Mesenchymal stem cell (in vitro differentiated cells and primary cell): ENCODE data around the gene DPF3.

Source experiments
- DNase-seq: peaks from one replicate; pipeline ENCODE4 v3.0.0-alpha.2; 2013
- H2AFZ ChIP-seq: one replicate; pipeline ENCODE4 v1.6.1; 2013; ENCODE audit warnings: low read depth, mild to moderate bottlenecking, control low read depth, inconsistent platforms, low read length, moderate library complexity
- H2AK5ac ChIP-seq: 2 replicates; pipeline ENCODE4 v1.6.1; 2013; ENCODE audit warnings: low read length, moderate library complexity, mild to moderate bottlenecking, inconsistent platforms; ENCODE audit not compliant: severe bottlenecking
- H2BK120ac ChIP-seq: one replicate; pipeline ENCODE4 v1.6.1; 2013; ENCODE audit warnings: low read depth, mild to moderate bottlenecking, inconsistent platforms, low read length, moderate library complexity
- H2BK12ac ChIP-seq, 2 experiments: one replicate each; pipeline ENCODE4 v1.6.1; 2013; ENCODE audit warnings: inconsistent platforms in 2 of 2, low read length in 2 of 2, mild to moderate bottlenecking in 2 of 2, moderate library complexity in 2 of 2, control low read depth in 1 of 2
- H2BK15ac ChIP-seq: one replicate; pipeline ENCODE4 v1.6.1; 2013; ENCODE audit warnings: mild to moderate bottlenecking, low read depth, inconsistent platforms; ENCODE audit not compliant: poor library complexity, severe bottlenecking
- H2BK5ac ChIP-seq: 2 replicates; pipeline ENCODE4 v1.6.1; 2013; ENCODE audit warnings: low read depth, mild to moderate bottlenecking, low read length, control low read depth, inconsistent platforms; ENCODE audit not compliant: poor library complexity, severe bottlenecking
- H3K14ac ChIP-seq, 2 experiments: one replicate each; pipeline ENCODE4 v1.6.1; 2013; ENCODE audit warnings: inconsistent platforms in 2 of 2, low read length in 2 of 2, control low read depth in 1 of 2, mild to moderate bottlenecking in 1 of 2, moderate library complexity in 1 of 2
- H3K18ac ChIP-seq, 2 experiments: one replicate each; pipeline ENCODE4 v1.6.1; 2013; ENCODE audit warnings: inconsistent platforms in 2 of 2, low read length in 2 of 2, control low read depth in 1 of 2, low read depth in 1 of 2, mild to moderate bottlenecking in 1 of 2
- H3K23ac ChIP-seq, 2 experiments: one replicate each; pipeline ENCODE4 v1.6.1; 2013; ENCODE audit warnings: inconsistent platforms in 2 of 2, low read length in 2 of 2, mild to moderate bottlenecking in 2 of 2, moderate library complexity in 2 of 2, control low read depth in 1 of 2
- H3K27ac ChIP-seq: 2 replicates; pipeline ENCODE4 v1.5.1; 2013; ENCODE audit warnings: mild to moderate bottlenecking, moderate library complexity, low read length, control low read depth, inconsistent platforms; ENCODE audit not compliant: poor library complexity, severe bottlenecking
- H3K27me3 ChIP-seq, 2 experiments: 2 replicates each; pipeline versions ENCODE4 v1.6.1 to v1.7.0; 2013; ENCODE audit warnings: low read length in 2 of 2, mild to moderate bottlenecking in 2 of 2, moderate library complexity in 2 of 2, control low read depth in 1 of 2, inconsistent platforms in 1 of 2; ENCODE audit not compliant: control insufficient read depth in 1 of 2, insufficient read depth in 1 of 2
- H3K36me3 ChIP-seq, 2 experiments: 2 replicates each; pipeline versions ENCODE4 v1.6.1 to v1.7.0; 2013; ENCODE audit warnings: low read length in 2 of 2, control low read depth in 1 of 2, inconsistent platforms in 1 of 2, low read depth in 1 of 2, mild to moderate bottlenecking in 1 of 2; ENCODE audit not compliant: insufficient read depth in 2 of 2, control insufficient read depth in 1 of 2
- H3K4ac ChIP-seq, 2 experiments: one replicate each; pipeline ENCODE4 v1.6.1; 2013; ENCODE audit warnings: inconsistent platforms in 2 of 2, low read length in 2 of 2, mild to moderate bottlenecking in 2 of 2, moderate library complexity in 2 of 2, control low read depth in 1 of 2, low read depth in 1 of 2
- H3K4me1 ChIP-seq: 2 replicates; pipeline ENCODE4 v1.6.1; 2013; ENCODE audit warnings: low read depth, low read length, control low read depth; ENCODE audit not compliant: control insufficient read depth, insufficient read depth
- H3K4me2 ChIP-seq: 2 replicates; pipeline ENCODE4 v1.6.1; 2013; ENCODE audit warnings: low read length, mild to moderate bottlenecking, inconsistent platforms; ENCODE audit not compliant: poor library complexity, severe bottlenecking
- H3K4me3 ChIP-seq, 2 experiments: 2 replicates each; pipeline versions ENCODE4 v1.5.1 to v1.7.0; 2013; ENCODE audit warnings: low read length in 2 of 2, mild to moderate bottlenecking in 2 of 2, control low read depth in 1 of 2, low read depth in 1 of 2; ENCODE audit not compliant: insufficient read depth in 1 of 2
- H3K79me1 ChIP-seq: replicated peaks from 2 replicates; pipeline ENCODE4 v1.6.1; 2013; ENCODE audit warnings: mild to moderate bottlenecking, control low read depth, low read length, inconsistent platforms; ENCODE audit not compliant: poor library complexity, severe bottlenecking
- H3K9ac ChIP-seq: 2 replicates; pipeline ENCODE4 v1.7.0; 2013; ENCODE audit warnings: mild to moderate bottlenecking, low read length, moderate library complexity
- H3K9me3 ChIP-seq: 2 replicates; pipeline ENCODE4 v1.7.0; 2013; ENCODE audit warnings: mild to moderate bottlenecking, low read length; ENCODE audit not compliant: control insufficient read depth
- H4K8ac ChIP-seq: one replicate; pipeline ENCODE4 v1.6.1; 2013; ENCODE audit warnings: inconsistent platforms, mild to moderate bottlenecking, low read length, moderate library complexity
- H4K91ac ChIP-seq: one replicate; pipeline ENCODE4 v1.6.1; 2013; ENCODE audit warnings: mild to moderate bottlenecking, low read length, inconsistent platforms
- WGBS: methylation state at CpG from one replicate; pipeline ENCODE4 v1.1.7; 2013; ENCODE audit warnings: mixed read lengths; 5-methylcytosine and 5-hydroxymethylcytosine counted together

Gene DPF3

GRCh38 chr14:72788255-72788654 lies 105.6 kb downstream of the DPF3 start:
- no peak overlapping the region for H2AK5ac ChIP-seq
- H3K14ac ChIP-seq: no peak overlapping the region
- no peak for DNase-seq
- no peak overlapping the region for H2BK5ac ChIP-seq
- H3K36me3 ChIP-seq: peaks cover 0 to 23% of the 10 kb centered on the region in 2 experiments
- no peak overlapping the region for H2AFZ ChIP-seq
- H2BK12ac ChIP-seq: peak overlapping the region in 1 of 2 experiments; percentile 44
- H4K8ac ChIP-seq: no peak overlapping the region
- peak overlapping the region; percentile 18 to 58 for H3K18ac ChIP-seq
- H3K9ac ChIP-seq: no peak overlapping the region
- H3K9me3 ChIP-seq: no peaks in the 10 kb centered on the region
- peak overlapping the region in 1 of 2 experiments; percentile 54 for H3K4ac ChIP-seq
- H3K79me1 ChIP-seq: peaks cover 57% of the 10 kb centered on the region
- WGBS: 52% methylated on average over 3 of the region's 6 CpGs
- no peak overlapping the region for H3K4me3 ChIP-seq
- H2BK15ac ChIP-seq: peak overlapping the region; percentile 34
- H2BK120ac ChIP-seq: no peak overlapping the region
- H4K91ac ChIP-seq: no peak overlapping the region
- no peak overlapping the region for H3K27ac ChIP-seq
- no peak overlapping the region for H3K23ac ChIP-seq
- peaks cover 34% of the 10 kb centered on the region for H3K4me1 ChIP-seq
- H3K27me3 ChIP-seq: no peaks in the 10 kb centered on the region
- no peak overlapping the region for H3K4me2 ChIP-seq

GRCh38 chr14:72787841-72788240 lies 106.1 kb downstream of the DPF3 start:
- Histone ChIP-seq H4K91ac (no peak overlapping the region), H3K4me1 (peaks cover 34% of the 10 kb centered on the region)

DNA sequence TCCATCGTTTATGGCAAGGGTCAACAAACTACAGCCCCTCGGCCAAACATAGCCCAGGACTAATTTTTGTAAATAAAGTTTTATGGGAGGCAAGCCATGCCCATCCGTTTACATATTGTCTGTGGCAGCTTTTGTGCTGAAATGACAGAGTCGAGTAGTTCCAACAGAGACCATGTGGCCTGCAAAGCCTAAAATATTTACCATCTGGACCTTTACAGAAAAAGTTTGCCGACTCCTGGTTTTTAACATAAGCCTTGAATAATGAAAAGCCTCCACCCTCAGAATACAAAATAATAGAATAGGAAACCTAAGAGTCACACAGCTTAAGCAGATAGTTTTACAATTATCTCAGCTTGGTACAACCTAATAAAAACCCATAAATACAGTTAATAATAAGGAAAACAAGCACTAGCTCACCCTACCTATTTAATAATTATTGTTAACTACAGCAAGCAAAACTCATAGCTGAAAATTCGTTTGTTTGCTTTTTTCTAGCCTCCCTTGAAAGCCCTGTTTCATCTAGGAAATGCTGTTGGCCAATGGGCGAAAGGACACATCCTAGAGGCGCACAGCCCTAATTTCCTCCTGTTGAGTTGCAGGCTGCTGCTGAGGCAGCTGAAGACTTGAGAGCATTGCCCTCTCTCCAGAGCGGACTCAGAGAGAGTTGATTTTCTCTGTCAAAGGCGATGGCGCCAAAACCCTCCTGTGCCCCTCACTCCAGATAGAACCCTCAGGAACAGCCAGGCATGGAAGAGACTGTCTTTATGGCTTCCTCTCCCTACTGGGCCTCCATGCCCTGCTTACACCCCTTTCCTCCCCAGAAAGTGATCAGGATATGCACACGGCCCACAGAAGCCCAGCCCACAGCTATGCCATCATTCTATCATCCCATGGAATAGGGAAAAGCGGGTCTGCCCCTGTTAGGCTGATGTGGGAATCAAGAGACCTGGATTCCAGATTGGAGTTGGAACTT lies 107.2 kb downstream of the DPF3 start:
- no peak overlapping the region for H3K4me2 ChIP-seq
- peak overlapping the region; percentile 40 for H4K8ac ChIP-seq
- peaks cover 33% of the 10 kb centered on the region for H3K4me1 ChIP-seq
- peak overlapping the region; percentile 10 for H2AK5ac ChIP-seq
- peak overlapping the region in 1 of 2 experiments; percentile 14 for H3K23ac ChIP-seq
- no peak overlapping the region for H2BK5ac ChIP-seq
- H3K9me3 ChIP-seq: no peaks in the 10 kb centered on the region
- no peak overlapping the region for H3K9ac ChIP-seq
- H3K18ac ChIP-seq: peak overlapping the region in 1 of 2 experiments; percentile 26
- no peak overlapping the region for H3K4me3 ChIP-seq
- no peak overlapping the region for H4K91ac ChIP-seq
- H3K27ac ChIP-seq: no peak overlapping the region
- peak overlapping the region in 1 of 2 experiments; percentile 12 for H2BK12ac ChIP-seq
- DNase-seq: no peak
- H3K36me3 ChIP-seq: peaks cover 0 to 24% of the 10 kb centered on the region in 2 experiments
- no peak overlapping the region for H2AFZ ChIP-seq
- no peak overlapping the region for H2BK15ac ChIP-seq
- 84% methylated on average over 12 of the region's 13 CpGs for WGBS
- no peak overlapping the region for H3K4ac ChIP-seq
- no peak overlapping the region for H3K14ac ChIP-seq
- H3K79me1 ChIP-seq: peaks cover 57% of the 10 kb centered on the region
- no peaks in the 10 kb centered on the region for H3K27me3 ChIP-seq
- no peak overlapping the region for H2BK120ac ChIP-seq

More at GRCh38 chr14:72787841-72788240, 106.1 kb downstream of the DPF3 start:
- no peak overlapping the region for H2BK15ac ChIP-seq
- H2AK5ac ChIP-seq: peak overlapping the region; percentile 17
- no peak overlapping the region for H3K23ac ChIP-seq
- H3K27ac ChIP-seq: no peak overlapping the region
- H2BK5ac ChIP-seq: no peak overlapping the region
- H3K4me2 ChIP-seq: no peak overlapping the region
- no peaks in the 10 kb centered on the region for H3K27me3 ChIP-seq
- WGBS: 78% methylated on average over 5 of the region's 6 CpGs
- H3K18ac ChIP-seq: no peak overlapping the region
- no peak overlapping the region for H2AFZ ChIP-seq
- peak overlapping the region in 1 of 2 experiments; percentile 54 for H3K4ac ChIP-seq
- H2BK12ac ChIP-seq: peak overlapping the region in 1 of 2 experiments; percentile 44
- H4K8ac ChIP-seq: no peak overlapping the region
- H3K9ac ChIP-seq: no peak overlapping the region
- DNase-seq: no peak
- H2BK120ac ChIP-seq: no peak overlapping the region
- H3K14ac ChIP-seq: no peak overlapping the region
- no peaks in the 10 kb centered on the region for H3K9me3 ChIP-seq
- no peak overlapping the region for H3K4me3 ChIP-seq
- peaks cover 0 to 24% of the 10 kb centered on the region in 2 experiments for H3K36me3 ChIP-seq
- peaks cover 59% of the 10 kb centered on the region for H3K79me1 ChIP-seq

DNA sequence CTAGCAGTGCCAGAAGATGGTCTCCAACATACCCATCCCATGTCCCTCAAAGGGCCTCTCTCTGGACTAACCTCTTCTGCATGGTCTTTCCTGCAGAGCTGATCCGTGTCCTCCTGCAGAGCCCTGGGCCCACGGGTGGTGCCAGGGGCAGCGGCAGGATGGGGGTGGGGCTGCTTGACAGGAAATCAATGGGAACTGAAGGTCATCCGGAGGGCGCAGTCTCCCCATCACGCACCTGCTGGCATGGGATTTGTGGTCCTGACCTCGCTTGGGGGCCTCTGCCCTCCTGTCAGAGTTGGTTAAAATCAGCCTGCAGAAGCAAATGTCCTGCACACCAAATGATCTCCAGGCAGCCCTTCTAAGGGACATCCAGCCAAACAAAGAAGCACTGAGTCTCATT lies 110.2 kb downstream of the DPF3 start:
- Histone ChIP-seq H3K4me1 (peaks cover 24% of the 10 kb centered on the region), H3K4me3 (no peak overlapping the region), H3K36me3 (peaks cover 0 to 20% of the 10 kb centered on the region in 2 experiments), H3K79me1 (peaks cover 40% of the 10 kb centered on the region), H3K9me3 (no peaks in the 10 kb centered on the region), H3K9ac (no peak overlapping the region), H3K27ac (no peak overlapping the region), H2AFZ (no peak overlapping the region), H4K8ac (no peak overlapping the region), H2BK5ac (no peak overlapping the region), H3K27me3 (no peaks in the 10 kb centered on the region), H2BK12ac (no peak overlapping the region), H3K23ac (no peak overlapping the region), H4K91ac (no peak overlapping the region), H2BK15ac (no peak overlapping the region), H3K4ac (no peak overlapping the region), H2BK120ac (no peak overlapping the region), H3K18ac (peak overlapping the region in 1 of 2 experiments; percentile 9), H3K14ac (no peak overlapping the region), H2AK5ac (peak overlapping the region; percentile 25), H3K4me2 (no peak overlapping the region)
- WGBS: 94% methylated on average over 7 of the region's 7 CpGs
- DNase-seq: no peak
